Activated CD8-positive, alpha-beta memory T cell treated with anti-CD3 and anti-CD28 coated beads, Interleukin-2, amount 50 U/mL, for 1 hour (primary cell): ENCODE data around the gene CBR1.
"Not testable (repeated sequence)": the region's sequence is repeated elsewhere in the genome, so short reads cannot be mapped to it uniquely, and the experiment has no call there.

Experiments used
- DNase-seq: peaks from one replicate; pipeline ENCODE4 v3.0.0-alpha.2; 2020; ENCODE audit errors: extremely low read depth

CBR1 gene

DNA sequence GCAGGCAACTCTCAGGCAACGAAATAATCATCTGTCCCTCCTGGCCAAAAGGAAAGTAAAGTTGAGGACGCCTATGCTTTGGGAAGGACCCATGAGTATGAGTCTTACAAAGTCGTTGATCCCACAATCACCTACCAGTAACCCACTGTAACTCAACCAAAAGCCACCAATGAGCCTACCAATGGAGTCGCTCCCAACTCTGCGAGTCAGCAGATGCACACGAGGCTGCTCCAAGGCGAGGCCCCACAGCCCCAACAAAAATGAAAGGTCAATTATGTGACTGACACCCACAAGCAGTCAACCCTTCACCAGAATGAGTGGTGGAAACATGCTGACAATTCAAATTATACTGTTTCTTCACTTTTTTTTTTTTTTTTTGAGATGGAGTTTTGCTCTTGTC lies 21.5 kb upstream of the CBR1 start:
- DNase-seq, result no peak

DNA sequence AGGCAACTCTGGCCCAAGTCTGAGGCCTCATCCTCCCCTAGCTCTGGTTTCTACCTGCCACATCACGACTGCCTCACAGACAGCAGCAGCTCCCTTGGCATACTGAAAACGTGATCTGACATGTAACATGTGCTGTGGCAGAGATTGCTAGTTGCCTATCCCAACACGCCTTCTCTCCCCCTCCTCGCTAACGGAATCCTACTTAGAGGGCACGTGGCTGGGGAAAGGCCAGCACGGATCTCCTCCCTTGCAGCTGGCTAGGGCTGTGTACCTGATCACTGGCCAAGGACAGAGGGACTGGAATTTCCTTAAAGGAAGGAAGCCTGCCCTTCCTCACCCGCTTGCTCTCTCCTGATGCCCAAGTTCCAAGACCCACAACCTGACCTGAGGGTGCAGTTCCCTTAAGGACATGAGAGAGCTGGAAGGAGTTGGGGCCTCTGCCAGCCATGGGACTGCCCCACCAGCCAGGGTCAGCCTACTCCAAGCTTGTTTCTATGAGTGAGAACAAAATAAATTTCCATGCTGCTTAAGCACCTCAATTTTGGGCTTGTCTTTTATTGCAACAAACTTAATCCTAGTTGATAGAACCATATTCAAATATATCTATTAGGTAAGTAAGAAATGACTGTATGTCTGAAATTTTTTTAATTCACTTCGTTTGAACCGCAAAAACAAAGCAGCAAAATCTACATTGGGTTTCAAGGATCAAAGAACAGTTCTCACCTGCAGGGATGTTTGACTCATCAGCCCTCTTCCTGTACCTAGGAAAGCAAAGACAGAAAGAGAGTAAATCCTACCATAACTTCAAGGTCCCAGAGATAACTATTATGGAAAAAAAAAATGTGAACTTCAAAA lies 16.7 kb upstream of the CBR1 start:
- DNase-seq, result no peak

DNA sequence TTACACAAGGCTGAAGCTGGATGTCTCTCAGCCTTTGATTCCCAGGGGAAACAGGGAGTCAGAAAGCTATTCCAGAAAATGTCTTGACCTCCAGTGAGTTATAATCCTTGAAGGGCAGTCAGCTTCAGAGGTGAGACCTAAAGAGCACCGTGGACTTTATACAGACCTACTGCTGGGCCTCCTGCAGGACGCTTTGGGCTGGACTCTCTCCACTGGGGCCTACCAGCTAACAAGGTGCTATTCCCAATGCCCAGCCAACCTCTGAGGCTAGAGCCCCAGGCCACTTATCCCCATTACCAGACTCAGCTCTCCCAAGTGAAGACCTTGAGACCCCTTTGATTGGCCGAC lies 16.1 kb upstream of the CBR1 start:
- DNase-seq, result no peak

DNA sequence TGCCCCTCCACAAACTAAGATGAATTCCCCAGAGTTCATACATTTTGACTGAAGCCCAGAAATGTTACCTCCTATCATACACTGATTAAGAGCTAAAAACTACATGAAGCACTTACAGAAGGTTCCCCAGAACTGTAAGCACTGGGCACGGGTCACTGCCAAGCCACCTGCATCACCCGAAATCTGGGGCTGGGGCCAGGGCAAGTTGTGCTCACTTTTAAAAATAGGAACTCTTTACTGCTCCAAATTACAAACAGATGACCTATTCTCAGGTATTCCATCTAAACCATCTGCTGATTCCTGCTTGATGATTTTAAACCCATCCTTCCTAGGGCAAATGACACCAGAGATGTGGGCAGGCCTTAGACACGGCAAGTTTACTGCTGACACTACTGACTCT lies 14.3 kb upstream of the CBR1 start:
- DNase-seq, result no peak

DNA sequence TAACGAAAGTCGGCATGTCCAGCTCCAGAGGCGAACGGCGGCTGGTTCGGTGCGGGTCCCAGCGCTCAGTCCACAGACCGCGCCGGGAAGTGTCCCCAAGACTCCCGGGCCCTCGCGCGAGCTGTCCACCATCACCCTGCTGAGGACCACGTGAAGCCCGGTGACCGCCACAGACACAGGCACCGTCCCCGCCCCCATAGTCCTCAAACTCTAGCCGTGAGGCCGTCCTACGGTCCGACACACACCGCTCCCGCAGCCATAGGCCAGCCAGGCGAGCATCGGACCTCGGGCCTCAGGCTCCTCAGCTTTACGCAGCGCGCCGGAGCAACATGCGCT lies 10.0 kb upstream of the CBR1 start:
- no peak for DNase-seq

DNA sequence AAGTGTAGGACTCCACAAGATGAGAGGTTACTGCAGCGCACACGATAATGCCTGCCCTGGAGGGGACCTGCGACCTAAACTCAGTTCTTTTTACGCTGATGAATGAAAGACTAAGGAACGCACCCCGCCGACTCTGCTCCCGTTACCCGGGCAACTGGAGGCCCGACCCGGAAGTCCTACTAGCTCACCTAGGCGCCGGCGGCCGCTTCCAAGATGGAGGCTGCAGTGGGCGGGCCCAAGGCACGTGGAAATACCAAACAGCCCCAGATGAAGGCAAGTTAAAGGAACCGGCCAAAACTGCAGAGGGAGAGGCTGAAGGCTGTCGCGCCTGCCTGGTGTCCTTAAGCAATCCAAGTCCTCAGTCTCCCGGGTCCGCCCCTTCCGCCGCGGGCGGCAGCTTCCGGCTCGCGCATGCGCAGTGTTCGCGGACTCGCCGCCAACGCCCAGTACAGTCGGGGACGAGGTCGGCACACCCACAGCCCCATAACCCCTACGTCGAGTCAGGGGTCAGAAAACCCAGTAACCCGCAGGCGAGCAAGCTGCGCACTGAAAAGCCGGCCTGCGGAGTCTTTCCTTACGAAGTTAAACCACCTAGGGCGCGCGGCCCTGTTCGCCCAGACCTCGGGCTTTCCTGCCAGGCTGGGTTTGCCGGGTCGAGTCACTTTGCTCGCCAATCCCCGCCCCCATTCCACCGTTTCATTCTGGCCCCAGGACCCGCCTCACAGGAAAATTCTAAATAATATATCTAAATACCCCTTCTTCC lies 9.5 kb upstream of the CBR1 start, which contains the start of gene SETD4:
Gene SETD4 (minus strand): TSS at position 368 of the 763 bp plus-strand sequence. CDS start 1,638 bp downstream, outside the sequence.
- DNase-seq, result peak; percentile 79

DNA sequence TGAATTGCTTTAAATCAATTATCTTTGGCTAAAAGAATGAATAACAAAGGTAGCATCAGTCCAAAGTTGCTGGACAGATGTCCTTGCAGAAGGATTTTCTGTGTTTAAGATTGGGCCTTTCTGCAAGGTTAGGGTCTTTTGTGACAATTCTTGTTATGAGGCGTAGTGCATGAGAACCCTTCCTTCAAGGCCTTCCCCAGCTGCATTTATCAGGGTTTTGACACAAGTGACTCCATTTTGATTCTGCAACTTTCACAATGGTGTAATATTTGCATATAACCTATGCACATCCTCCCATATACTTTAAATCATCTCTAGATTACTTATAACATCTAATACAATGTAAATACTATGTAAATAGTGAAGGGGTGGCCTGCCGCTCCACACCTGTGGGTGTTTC lies 8.4 kb upstream of the CBR1 start:
- DNase-seq, result no peak

DNA sequence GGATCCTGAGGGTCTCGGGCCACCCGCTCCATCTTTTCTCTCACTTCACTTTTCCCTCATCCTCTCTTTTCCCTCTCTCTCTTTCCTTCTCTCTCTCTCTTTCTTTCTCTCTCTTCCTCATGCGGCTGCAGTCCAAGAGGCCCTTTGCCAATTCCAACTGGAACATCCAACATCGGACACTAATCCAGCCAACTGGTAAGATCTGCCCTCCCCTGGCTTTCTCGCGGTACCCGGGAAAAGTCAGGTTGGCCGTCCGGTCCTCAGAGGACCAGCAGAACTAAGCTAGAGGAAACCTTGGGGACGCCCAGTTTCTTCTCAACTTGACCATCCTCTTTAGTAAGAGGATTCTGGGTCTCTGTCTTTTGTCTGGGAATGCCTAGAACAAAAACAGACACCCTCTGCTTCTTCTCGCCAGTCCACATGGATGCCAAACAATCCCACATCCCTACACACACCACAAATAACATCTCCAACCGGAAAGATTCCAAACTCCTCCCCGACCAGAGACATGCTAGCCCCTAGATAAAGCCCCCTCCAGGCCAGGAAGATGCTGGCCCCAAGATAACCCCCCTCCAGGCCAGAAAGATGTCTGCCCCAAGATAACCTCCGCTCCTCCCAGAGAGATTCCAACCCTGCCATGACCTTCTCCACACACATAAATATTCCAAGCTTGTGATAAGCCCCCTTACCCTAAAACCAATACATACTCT lies 6.3 kb upstream of the CBR1 start:
- no peak for DNase-seq

DNA sequence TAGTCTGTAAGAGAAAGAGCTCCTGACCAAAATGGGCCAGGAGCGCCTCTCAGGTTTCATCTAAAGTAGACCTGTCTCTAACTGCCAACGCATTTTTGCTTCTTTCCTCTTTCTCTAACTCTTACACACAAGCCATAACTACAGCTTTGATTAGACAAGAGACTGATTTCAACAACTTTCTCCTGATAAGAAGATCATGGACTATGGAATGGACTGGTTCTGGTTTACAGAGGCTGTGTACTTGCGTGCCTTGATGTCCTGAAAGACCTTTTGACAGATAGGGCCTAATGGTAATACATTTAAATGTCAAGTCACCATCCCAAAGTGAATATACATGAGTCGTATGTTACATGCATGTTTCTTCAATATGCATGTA lies 5.8 kb upstream of the CBR1 start:
- DNase-seq, result no peak

DNA sequence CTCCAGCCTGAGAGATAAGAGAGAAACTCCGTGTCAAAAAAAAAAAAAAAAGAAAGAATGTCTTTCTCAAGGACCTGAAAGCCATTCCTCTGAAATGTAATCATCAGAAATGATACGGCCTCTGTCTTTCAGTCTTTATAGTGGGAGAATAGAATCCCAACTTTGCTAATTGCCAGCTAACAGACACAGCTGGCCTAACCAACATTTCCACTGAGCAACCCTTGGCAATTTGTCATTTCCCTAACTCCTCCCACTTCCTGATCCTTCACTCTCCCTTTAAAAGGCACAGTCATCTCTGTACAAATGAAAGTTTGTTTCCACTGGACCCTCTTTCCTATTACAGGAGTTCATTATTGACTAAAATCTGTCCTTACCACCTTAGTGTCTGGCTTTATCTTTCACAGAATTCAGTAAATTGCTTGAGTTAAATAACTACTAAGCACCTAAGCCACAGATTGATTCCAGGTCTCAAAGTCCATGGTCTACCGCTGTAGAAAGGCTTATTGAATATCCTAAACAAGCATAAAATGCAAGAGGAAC lies 4.3 kb upstream of the CBR1 start:
- DNase-seq, result no peak

DNA sequence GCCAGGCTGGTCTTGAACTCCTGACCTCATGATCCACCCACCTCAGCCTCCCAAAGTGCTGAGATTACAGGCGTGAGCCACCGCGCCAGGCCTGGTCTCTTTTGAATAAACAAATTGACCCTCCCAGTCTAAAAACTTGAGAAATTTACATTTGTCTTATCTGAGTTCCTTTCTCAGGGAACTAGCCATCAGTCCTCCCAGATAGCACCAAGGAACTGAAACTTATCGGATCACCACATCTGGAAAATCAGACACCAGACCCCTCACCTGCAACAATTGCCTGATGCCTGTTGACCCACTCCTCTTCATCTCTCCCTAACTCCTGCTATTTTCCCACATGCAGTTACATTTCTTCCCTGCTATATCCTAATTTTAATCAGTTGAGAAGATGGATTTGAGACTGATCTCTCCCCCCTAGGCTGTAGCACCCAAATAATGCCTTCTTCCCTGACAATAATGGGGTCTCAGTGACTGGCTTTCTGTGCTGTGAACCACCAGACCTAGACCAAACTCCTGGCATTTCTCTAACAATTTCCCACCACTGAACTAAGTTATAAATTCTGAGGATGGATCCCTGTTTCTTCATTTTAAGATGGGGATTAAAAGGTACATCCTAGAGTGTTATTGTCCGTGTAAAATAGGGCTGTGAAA lies 951 bp upstream of the CBR1 start:
- no peak for DNase-seq

DNA sequence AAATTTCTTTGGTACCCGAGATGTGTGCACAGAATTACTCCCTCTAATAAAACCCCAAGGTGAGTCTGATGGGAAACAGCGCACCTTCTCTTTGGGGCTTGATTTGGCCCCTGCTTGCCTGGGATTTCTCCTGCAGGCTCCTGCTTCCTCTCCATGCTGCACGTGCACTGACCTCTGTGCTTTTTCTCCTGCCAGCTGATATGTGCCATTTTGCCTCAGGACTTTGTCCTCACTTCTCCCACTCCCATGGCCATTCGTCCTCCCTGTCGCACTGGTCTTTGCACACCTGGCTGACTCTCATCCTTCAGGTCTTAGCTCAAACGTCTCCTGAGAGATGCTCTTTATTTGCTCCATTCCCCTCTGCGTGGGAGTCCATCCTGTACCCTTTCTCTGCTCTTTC lies 1.2 kb downstream of the CBR1 start:
- DNase-seq, result no peak

DNA sequence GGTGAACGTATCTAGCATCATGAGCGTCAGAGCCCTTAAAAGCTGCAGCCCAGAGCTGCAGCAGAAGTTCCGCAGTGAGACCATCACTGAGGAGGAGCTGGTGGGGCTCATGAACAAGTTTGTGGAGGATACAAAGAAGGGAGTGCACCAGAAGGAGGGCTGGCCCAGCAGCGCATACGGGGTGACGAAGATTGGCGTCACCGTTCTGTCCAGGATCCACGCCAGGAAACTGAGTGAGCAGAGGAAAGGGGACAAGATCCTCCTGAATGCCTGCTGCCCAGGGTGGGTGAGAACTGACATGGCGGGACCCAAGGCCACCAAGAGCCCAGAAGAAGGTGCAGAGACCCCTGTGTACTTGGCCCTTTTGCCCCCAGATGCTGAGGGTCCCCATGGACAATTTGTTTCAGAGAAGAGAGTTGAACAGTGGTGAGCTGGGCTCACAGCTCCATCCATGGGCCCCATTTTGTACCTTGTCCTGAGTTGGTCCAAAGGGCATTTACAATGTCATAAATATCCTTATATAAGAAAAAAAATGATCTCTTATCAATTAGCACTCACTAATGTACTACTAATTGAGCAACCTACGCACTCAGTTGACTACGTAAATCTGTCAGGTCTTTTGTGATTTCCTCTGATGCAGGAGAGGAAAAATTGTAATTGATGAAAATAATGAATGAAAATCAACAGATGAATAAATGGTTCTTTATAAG lies 2.8 kb downstream of the CBR1 start:
- DNase-seq, result no peak

DNA sequence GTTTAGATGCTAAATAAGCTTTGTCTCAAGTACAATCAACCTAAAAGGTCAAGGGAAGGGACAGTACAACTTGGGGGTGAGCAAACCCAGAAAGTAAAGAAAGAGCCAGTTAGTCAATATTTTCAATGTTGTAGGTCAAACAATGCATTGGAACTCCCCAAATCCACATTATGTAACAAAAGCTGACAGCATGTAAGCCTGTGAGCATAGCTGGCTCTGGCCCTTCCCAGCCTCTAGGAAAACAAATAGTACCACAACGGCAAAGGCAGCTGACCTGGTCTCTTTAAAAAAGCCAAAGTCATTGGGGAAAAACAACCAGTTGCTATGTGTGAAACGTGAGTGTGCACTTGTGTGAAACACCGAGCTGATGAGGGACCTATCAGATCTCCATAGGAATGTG lies 3.4 kb downstream of the CBR1 start:
- DNase-seq, result no peak

DNA sequence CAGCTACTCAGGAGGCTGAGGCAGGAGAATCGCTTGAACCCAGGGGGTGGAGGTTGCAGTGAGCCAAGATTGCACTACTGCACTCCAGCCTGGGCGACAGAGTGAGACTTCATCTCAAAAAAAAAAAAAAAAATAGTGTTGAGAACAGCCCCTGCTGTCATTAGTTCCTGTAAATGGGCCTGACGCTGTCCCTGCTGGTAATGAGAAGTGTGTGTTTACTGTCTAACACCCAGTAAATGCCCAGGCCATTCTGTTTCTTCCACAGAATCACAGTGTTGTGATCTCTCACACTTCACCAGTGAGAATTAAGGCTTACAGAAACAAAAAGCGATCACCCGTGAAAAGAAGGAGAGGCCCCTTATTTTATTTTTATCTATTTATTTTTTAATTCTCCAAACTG lies 4.1 kb downstream of the CBR1 start:
- DNase-seq, result not testable (repeated sequence)

DNA sequence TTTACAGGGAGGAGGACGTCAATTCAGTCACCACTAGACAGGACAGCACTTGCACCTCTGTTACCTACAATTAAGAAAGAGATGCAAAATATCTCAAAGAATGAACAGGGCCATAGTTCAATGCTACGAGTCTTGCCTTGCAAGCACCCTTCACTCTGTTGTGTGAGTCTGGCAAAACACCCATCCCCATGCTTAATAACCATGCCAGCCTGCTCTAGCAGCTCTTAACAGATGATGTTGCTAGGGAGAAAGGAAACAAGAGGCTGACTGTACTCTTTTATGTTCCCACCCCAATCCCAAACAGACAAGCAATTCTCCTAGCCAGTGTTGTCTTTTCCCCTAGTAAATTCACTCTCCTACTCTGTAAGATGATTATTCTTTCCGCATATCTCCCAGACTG lies 5.3 kb downstream of the CBR1 start:
- no peak for DNase-seq

DNA sequence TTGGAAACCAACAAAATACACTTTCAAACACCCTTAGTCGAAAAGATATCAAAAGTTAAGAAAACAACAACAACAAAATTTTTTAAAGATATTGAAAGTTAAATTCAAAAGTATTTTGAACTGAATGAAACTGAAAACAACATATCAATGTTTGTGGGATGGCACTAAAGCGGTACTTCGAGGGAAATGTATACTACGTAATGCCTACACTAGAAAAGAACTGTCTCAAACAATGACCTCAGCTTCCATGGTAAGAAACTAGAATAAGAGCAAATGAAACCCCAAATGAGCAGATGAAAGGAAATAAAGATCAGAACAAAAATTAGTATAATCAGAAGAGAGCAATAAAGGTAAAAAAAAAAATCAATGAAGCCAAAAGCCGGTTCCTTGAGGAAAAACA lies 6.1 kb downstream of the CBR1 start:
- DNase-seq, result no peak

DNA sequence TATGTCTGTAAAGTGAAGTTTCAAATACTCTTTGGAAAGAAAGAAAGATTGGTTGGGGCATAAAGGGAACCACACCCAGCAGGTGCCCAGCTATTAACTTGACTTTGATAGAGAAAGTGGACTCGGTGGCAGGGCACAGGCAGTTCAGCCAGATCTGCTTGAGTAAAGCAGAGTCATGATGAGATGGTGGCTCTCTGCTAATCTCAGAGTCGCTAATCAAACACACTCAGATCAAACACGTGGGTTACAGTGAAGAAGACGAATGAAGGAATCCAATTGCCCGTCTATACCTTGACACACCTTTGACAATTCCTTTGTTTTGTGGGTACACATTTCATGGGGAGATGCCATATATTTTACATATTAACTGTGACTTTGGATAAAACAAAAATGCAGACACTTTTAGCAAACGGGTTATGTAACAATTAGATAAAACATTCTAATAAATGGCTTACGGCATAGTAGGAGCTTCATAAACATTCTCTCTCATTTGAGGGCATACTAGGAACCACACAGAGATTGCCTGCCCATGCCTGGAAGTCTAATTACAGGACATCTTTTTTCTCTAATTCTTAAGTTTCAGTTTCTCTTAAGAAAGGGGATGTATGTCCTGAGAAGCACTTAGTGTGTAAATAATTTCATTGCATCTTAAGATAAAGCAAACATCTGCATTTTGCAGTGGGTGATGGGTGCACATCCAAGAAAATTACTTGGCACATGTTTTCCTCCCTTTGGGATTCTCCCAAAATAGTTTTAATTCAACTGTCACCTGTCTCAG lies 7.2 kb downstream of the CBR1 start:
- no peak for DNase-seq

DNA sequence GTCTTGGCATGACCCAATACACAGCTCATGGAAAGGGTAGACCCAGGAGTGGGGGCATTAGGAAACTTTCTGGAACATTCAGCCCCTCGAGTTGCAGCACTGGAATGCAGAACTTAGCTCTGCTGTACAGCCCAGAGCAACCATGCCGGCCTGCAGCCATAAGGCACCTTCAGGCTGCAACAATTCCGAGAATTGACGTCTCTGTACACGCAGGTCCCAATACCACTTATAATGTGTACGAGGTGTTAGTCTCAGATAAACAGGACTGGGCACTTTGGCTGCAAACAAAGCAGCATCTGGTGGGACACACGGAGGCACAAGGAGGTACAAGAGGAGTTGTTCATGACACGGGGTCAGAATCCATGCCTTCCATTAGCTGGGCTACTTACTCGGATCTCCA lies 7.9 kb downstream of the CBR1 start:
- no peak for DNase-seq

DNA sequence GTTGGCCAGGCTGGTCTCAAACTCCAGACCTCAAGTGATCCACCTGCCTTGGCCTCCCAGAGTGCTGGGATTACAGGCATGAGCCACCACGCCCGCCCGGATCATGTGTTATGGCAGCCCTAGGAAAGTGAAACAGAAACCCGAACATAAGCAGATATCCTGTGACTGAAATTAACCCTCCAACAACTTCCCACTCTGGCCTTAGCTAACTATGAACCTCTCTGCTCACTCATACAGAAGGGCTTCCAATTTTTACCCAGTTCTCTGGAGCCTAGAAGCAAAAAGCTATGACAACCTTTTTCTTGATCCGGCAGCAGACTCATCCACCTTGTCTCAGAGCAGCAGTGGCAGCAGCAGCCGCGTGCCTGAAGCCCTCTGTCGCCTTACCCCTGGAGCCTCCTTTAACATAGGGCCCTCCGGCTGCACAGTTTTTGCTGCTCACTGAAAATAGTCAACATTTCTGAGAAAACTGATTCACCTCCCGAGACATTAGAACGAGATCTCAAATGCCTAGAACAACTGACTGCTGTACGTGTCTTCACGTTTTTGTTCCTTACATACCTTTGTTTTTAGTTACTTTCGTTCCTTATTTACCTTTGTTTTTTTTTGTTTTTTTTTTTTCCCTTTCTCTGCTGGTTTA lies 9.3 kb downstream of the CBR1 start:
- DNase-seq, result no peak
